ENCODE results near the gene RPGRIP1L.

- TF ChIP-seq CTCF (IDR thresholded peaks at IDR 0.05), result no peak
- TF ChIP-seq MAFK (IDR thresholded peaks at IDR 0.05; ENCODE audit: partially characterized antibody), result no peak
- TF ChIP-seq RCOR1 (IDR thresholded peaks at IDR 0.05; ENCODE audit: low read depth, low read length), result no peak
- TF ChIP-seq HOXA7 (CRISPR knock-in tag; IDR thresholded peaks at IDR 0.05), result no peak
- TF ChIP-seq RNF2 (IDR thresholded peaks at IDR 0.05; ENCODE audit: borderline replicate concordance, low read depth), result no peak
- no peak for TF ChIP-seq ZFP36 (IDR thresholded peaks at IDR 0.05; ENCODE audit: borderline replicate concordance, partially characterized antibody)
- no peak for TF ChIP-seq REST (IDR thresholded peaks at IDR 0.05)
- no peak for TF ChIP-seq ESRRA (IDR thresholded peaks at IDR 0.05; ENCODE audit: borderline replicate concordance, low read length)
- TF ChIP-seq POLR2A (IDR thresholded peaks at IDR 0.05; ENCODE audit: low read length), result no peak
- no peak for TF ChIP-seq MAX (IDR thresholded peaks at IDR 0.05)
- no peak for TF ChIP-seq RFX5 (IDR thresholded peaks at IDR 0.05)
Observed at GRCh38 chr16:53690771-53691170, 12.9 kb downstream of the RPGRIP1L start.
